HepG2 (cell line): Measurements from ENCODE around the gene DYNC1I2. TPM values are rescaled to one million over a fixed set of nuclear protein-coding genes. Genes with fewer than 3 reads are reported as not detected.

Source experiments
- BORCS8-MEF2B ChIP-seq: sonication (generic); formaldehyde crosslinking; IDR thresholded peaks from 2 replicates; pipeline ENCODE4 v1.8.0; 2022; ENCODE audit warnings: mild to moderate bottlenecking, missing genetic modification reagents
- CBX1 ChIP-seq: IDR thresholded peaks from one replicate; pipeline ENCODE4 v1.6.1; 2016; ENCODE audit warnings: antibody characterized with exemption, low read depth
- EEA1 ChIP-seq: sonication (generic); formaldehyde crosslinking; IDR thresholded peaks from 2 replicates; pipeline ENCODE4 v1.5.1; 2020; ENCODE audit warnings: mild to moderate bottlenecking, missing genetic modification reagents, borderline replicate concordance
- ETV5 ChIP-seq: IDR thresholded peaks from 2 replicates; pipeline ENCODE4 v1.6.1; 2018; ENCODE audit warnings: missing biosample characterization, missing genetic modification reagents, inconsistent platforms, borderline replicate concordance
- FOXC1 ChIP-seq: sonication (generic); formaldehyde crosslinking; IDR thresholded peaks from 2 replicates; pipeline ENCODE4 v1.8.0; 2022; ENCODE audit warnings: mild to moderate bottlenecking, missing genetic modification reagents, borderline replicate concordance
- HMG20B ChIP-seq: conservative IDR thresholded peaks from 2 replicates; pipeline ENCODE4 v1.6.1; 2016; ENCODE audit warnings: missing genetic modification reagents, missing compliant biosample characterization
- HOXA5 ChIP-seq: sonication (generic); formaldehyde crosslinking; IDR thresholded peaks from 2 replicates; pipeline ENCODE4 v1.4.0; 2020; ENCODE audit warnings: missing genetic modification reagents
- MEIS2 ChIP-seq: sonication (generic); formaldehyde crosslinking; IDR thresholded peaks from 2 replicates; pipeline ENCODE4 v1.9.0; 2021; ENCODE audit warnings: mild to moderate bottlenecking, missing genetic modification reagents
- NR2F1 ChIP-seq, 2 experiments: fragments of 450-650 bp in 1 of 2; formaldehyde crosslinking in 1 of 2; IDR thresholded peaks; 2 replicates each; pipeline versions ENCODE4 v1.5.0 to v1.6.1; 2016 to 2020; ENCODE audit warnings: mild to moderate bottlenecking in 1 of 2, missing compliant biosample characterization in 1 of 2, missing genetic modification reagents in 1 of 2, moderate library complexity in 1 of 2
- PHF8 ChIP-seq: sonication (generic); formaldehyde crosslinking; IDR thresholded peaks from 2 replicates; pipeline ENCODE4 v1.5.0; 2020; ENCODE audit warnings: missing genetic modification reagents
- REPIN1 ChIP-seq: sonication (generic); formaldehyde crosslinking; IDR thresholded peaks from 2 replicates; pipeline ENCODE4 v1.8.0; 2022; ENCODE audit warnings: missing genetic modification reagents, low read depth, mild to moderate bottlenecking, borderline replicate concordance
- RXRA ChIP-seq: sonication (generic); formaldehyde crosslinking; IDR thresholded peaks from 2 replicates; pipeline ENCODE4 v1.5.1; 2020; ENCODE audit warnings: missing genetic modification reagents
- SMARCE1 ChIP-seq: fragments of 450-650 bp; IDR thresholded peaks from 2 replicates; pipeline ENCODE4 v1.6.1; 2017; ENCODE audit warnings: borderline replicate concordance
- ZNF331 ChIP-seq: sonication (generic); formaldehyde crosslinking; IDR thresholded peaks from 2 replicates; pipeline ENCODE4 v1.4.0; 2020; ENCODE audit warnings: missing genetic modification reagents
- ZNF616 ChIP-seq: sonication (generic); formaldehyde crosslinking; IDR thresholded peaks from 2 replicates; pipeline ENCODE4 v1.5.0; 2020; ENCODE audit warnings: low read depth, mild to moderate bottlenecking, missing genetic modification reagents
- polyA plus RNA-seq, 8 experiments: library from polyadenylated mRNA; depleted of rRNA in 3 of 8; stranded (reverse) in 7 of 8; unstranded in 1 of 8; fragments of >200 nt; fragmentation: Illumina TruSeq in 4 of 8; extraction: Trizol in 4 of 8; gene quantifications; 2 replicates each; pipeline versions ENCODE4 v1.2.1 to v1.2.3, GENCODE V29; 2011 to 2016; ENCODE audit warnings: low read depth in 4 of 8, missing spikeins in 1 of 8, mixed read lengths in 1 of 8; ENCODE audit not compliant: insufficient read depth in 1 of 8
- total RNA-seq, 5 experiments: library from RNA; depleted of rRNA; stranded (reverse); fragments of >200 nt; fragmentation: Illumina TruSeq; extraction: Trizol; gene quantifications; 2 replicates each; pipeline ENCODE4 v1.2.3, GENCODE V29; 2016; ENCODE audit warnings: low read depth in 1 of 5
- TF ChIP-seq, protein P1 (sequence below): sonication (generic); formaldehyde crosslinking; IDR thresholded peaks from 2 replicates; pipeline ENCODE4 v1.4.0; 2020; ENCODE audit warnings: low read depth, mild to moderate bottlenecking, missing genetic modification reagents
- TF ChIP-seq, protein P2 (sequence below): IDR thresholded peaks from 2 replicates; pipeline ENCODE4 v1.6.1; 2016
- TF ChIP-seq, protein P3 (sequence below), 2 experiments: IDR thresholded peaks; 2 replicates each; pipeline ENCODE4 v1.6.1; 2011 to 2012; ENCODE audit warnings: low read length in 2 of 2, borderline replicate concordance in 1 of 2, low read depth in 1 of 2, mild to moderate bottlenecking in 1 of 2, moderate library complexity in 1 of 2
- TF ChIP-seq, protein P4 (sequence below): sonication (generic); formaldehyde crosslinking; IDR thresholded peaks from 2 replicates; pipeline ENCODE4 v1.4.0; 2020; ENCODE audit warnings: mild to moderate bottlenecking, low read depth, missing genetic modification reagents
- TF ChIP-seq, protein P5 (sequence below): sonication (generic); formaldehyde crosslinking; IDR thresholded peaks from 2 replicates; pipeline ENCODE4 v1.8.1; 2023; ENCODE audit warnings: mild to moderate bottlenecking, missing genetic modification reagents

DYNC1I2 gene
- total and polyA plus RNA-seq, 2 of the 13 experiments (the other 11 are each of a cell fraction or from before 2014, with no cell fraction given): 84.0 to 99.8 TPM

DNA sequence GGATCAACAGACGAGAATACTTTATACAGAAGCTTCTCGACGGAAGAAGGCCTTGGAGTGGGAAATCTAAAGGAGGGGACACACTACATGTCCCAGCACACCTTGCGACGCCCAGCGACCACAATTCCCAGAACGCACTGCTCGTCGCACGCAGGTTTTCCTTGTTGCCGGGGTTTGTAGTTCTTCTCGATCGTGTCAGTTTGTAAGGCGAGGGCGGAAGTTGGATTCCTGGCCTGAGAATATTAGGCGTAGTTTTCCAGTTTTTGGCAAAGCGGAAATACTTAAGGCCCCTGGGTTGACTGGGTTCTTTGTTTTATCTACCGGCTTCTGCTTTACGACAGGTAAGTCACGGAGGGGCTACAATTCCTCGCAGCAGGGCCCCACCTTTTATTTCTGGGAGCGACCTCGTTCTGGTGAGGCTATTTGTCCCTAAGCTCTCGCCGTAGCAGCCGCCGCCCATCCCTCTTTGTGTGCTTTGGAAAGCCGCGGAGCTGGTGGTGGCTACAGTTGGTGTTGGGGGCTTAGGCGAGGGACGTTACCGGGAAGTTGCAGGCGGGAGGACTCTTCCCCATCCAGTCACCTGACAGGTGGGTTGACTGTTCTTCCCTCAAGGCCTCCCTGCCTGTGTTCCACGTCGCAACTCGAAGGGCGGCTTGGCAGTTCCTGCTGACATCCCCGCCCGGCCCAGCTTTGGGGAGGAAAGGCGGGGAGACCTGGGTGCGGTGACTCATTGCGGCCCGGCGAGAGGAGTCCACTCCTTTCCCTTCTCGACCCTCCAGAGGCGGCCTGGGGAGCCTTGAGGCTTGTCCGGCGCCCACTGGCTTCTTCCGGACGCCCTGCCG, at the start of gene DYNC1I2 (continued):
- TF ChIP-seq, protein P1, sequence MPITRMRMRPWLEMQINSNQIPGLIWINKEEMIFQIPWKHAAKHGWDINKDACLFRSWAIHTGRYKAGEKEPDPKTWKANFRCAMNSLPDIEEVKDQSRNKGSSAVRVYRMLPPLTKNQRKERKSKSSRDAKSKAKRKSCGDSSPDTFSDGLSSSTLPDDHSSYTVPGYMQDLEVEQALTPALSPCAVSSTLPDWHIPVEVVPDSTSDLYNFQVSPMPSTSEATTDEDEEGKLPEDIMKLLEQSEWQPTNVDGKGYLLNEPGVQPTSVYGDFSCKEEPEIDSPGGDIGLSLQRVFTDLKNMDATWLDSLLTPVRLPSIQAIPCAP (CRISPR knock-in tag): 0 out of 2 replicates have a peak, but pooled peaks have one; percentile 49
- TF ChIP-seq, protein P2, sequence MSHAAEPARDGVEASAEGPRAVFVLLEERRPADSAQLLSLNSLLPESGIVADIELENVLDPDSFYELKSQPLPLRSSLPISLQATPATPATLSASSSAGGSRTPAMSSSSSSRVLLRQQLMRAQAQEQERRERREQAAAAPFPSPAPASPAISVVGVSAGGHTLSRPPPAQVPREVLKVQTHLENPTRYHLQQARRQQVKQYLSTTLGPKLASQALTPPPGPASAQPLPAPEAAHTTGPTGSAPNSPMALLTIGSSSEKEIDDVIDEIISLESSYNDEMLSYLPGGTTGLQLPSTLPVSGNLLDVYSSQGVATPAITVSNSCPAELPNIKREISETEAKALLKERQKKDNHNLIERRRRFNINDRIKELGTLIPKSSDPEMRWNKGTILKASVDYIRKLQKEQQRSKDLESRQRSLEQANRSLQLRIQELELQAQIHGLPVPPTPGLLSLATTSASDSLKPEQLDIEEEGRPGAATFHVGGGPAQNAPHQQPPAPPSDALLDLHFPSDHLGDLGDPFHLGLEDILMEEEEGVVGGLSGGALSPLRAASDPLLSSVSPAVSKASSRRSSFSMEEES (CRISPR knock-in tag): peak; percentile 56
- TF ChIP-seq CBX1: peak; percentile 84
- 0 out of 2 replicates have a peak, but pooled peaks have one; percentile 59 for TF ChIP-seq EEA1 (CRISPR knock-in tag)
- TF ChIP-seq ETV5: peak; percentile 74; the same call in 1 of the 2 replicates
- TF ChIP-seq, protein P3, sequence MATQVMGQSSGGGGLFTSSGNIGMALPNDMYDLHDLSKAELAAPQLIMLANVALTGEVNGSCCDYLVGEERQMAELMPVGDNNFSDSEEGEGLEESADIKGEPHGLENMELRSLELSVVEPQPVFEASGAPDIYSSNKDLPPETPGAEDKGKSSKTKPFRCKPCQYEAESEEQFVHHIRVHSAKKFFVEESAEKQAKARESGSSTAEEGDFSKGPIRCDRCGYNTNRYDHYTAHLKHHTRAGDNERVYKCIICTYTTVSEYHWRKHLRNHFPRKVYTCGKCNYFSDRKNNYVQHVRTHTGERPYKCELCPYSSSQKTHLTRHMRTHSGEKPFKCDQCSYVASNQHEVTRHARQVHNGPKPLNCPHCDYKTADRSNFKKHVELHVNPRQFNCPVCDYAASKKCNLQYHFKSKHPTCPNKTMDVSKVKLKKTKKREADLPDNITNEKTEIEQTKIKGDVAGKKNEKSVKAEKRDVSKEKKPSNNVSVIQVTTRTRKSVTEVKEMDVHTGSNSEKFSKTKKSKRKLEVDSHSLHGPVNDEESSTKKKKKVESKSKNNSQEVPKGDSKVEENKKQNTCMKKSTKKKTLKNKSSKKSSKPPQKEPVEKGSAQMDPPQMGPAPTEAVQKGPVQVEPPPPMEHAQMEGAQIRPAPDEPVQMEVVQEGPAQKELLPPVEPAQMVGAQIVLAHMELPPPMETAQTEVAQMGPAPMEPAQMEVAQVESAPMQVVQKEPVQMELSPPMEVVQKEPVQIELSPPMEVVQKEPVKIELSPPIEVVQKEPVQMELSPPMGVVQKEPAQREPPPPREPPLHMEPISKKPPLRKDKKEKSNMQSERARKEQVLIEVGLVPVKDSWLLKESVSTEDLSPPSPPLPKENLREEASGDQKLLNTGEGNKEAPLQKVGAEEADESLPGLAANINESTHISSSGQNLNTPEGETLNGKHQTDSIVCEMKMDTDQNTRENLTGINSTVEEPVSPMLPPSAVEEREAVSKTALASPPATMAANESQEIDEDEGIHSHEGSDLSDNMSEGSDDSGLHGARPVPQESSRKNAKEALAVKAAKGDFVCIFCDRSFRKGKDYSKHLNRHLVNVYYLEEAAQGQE (IDR thresholded peaks at IDR 0.05; ENCODE audit: borderline replicate concordance in 1 of 2, low read depth in 1 of 2, low read length in 2 of 2): peak in 1 of 2 experiments; percentile 34; a peak in 1 of 4 replicates
- peak; percentile 90 for TF ChIP-seq REPIN1 (CRISPR knock-in tag)
- 0 out of 2 replicates have a peak, but pooled peaks have one; percentile 8 for TF ChIP-seq HMG20B (CRISPR knock-in tag)
- TF ChIP-seq MEIS2 (CRISPR knock-in tag): peak; percentile 17
- peak in 1 of 2 experiments; percentile 65; a peak in 2 of 4 replicates for TF ChIP-seq NR2F1 (CRISPR knock-in tag; IDR thresholded peaks at IDR 0.05)
- TF ChIP-seq, protein P4, sequence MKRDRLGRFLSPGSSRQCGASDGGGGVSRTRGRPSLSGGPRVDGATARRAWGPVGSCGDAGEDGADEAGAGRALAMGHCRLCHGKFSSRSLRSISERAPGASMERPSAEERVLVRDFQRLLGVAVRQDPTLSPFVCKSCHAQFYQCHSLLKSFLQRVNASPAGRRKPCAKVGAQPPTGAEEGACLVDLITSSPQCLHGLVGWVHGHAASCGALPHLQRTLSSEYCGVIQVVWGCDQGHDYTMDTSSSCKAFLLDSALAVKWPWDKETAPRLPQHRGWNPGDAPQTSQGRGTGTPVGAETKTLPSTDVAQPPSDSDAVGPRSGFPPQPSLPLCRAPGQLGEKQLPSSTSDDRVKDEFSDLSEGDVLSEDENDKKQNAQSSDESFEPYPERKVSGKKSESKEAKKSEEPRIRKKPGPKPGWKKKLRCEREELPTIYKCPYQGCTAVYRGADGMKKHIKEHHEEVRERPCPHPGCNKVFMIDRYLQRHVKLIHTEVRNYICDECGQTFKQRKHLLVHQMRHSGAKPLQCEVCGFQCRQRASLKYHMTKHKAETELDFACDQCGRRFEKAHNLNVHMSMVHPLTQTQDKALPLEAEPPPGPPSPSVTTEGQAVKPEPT (CRISPR knock-in tag): peak; percentile 90
- TF ChIP-seq HOXA5 (CRISPR knock-in tag): no peak
- TF ChIP-seq RXRA (CRISPR knock-in tag): peak; percentile 60; the same call in 1 of the 2 replicates
- TF ChIP-seq PHF8 (CRISPR knock-in tag): peak; percentile 89
- 0 out of 2 replicates have a peak, but pooled peaks have one; percentile 71 for TF ChIP-seq ZNF616 (CRISPR knock-in tag)
- TF ChIP-seq SMARCE1: no peak
- peak; percentile 49 for TF ChIP-seq ZNF331 (CRISPR knock-in tag)
- TF ChIP-seq, protein P5, sequence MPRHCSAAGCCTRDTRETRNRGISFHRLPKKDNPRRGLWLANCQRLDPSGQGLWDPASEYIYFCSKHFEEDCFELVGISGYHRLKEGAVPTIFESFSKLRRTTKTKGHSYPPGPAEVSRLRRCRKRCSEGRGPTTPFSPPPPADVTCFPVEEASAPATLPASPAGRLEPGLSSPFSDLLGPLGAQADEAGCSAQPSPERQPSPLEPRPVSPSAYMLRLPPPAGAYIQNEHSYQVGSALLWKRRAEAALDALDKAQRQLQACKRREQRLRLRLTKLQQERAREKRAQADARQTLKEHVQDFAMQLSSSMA (CRISPR knock-in tag): 0 out of 2 replicates have a peak, but pooled peaks have one; percentile 22
- TF ChIP-seq BORCS8-MEF2B (CRISPR knock-in tag): peak; percentile 95
- TF ChIP-seq FOXC1 (CRISPR knock-in tag): peak; percentile 79; the same call in 1 of the 2 replicates
